Measurements from ENCODE around the gene CYP19A1. TPM values are rescaled to one million over a fixed set of nuclear protein-coding genes. Genes with fewer than 3 reads are reported as not detected.

CYP19A1 gene
- total RNA-seq, 2 donors from 2014 or later: not detected

DNA sequence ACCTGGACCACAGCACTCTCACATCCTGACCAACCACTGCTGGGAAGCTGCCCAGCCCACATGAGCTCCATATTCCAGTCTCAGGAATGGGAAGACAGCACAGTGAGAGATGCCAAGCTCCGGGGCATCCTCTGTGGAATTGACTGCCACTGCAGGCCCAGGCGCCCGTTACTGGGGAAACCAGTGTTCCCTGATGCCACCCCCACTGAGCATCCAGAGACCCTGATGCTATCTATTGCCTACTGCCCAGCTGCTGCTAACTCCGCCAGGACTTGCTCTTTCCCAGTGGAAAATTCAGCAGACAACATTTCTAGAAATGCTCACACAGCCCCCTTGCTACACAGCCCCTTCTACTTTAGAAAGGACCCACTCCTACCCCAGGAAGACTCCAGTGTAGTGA lies 57.6 kb downstream of the CYP19A1 start:
- intact Hi-C loops (cut with DNase I): loop anchor here (1.0 to 10.0 kb wide), 2 partner anchors 100 to 116 kb away; no protein-coding TSS in a partner anchor

DNA sequence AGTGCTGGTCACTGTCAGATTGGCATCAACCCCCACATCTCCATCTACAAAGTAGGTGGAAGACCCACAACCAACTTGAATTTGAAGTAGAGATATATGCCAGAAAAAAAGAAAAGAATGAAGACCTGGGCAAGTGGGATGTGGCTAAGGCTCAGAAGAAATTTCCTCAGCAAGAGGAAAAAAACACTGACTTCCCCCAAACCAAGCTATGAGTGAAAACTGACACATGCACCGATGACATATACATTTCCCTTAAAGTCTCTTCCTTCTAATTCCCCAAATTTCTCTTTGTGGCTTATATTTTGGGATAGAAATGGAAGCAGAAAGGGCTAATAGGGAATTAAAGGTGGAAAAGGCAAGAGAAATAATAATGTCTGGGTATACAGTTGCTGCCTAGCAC lies 59.0 kb downstream of the CYP19A1 start:
- intact Hi-C loops (cut with DNase I): no loop called here

More for the DNA sequence above, 57.6 kb downstream of the CYP19A1 start:
- Histone ChIP-seq H3K9me3 (no peaks in the 10 kb centered on the region), H3K27ac (no peak overlapping the region), H3K4me3 (no peak overlapping the region), H3K9ac (ENCODE audit: low read depth in 2 of 2, low read length in 2 of 2) (no peak overlapping the region), H3K36me3 (no peaks in the 10 kb centered on the region), H3K27me3 (no peaks in the 10 kb centered on the region), H3K4me1 (no peaks in the 10 kb centered on the region)
- no peak for DNase-seq
- no peak for TF ChIP-seq CTCF (IDR thresholded peaks at IDR 0.05)

GRCh38 chr15:51277101-51277500 lies 61.3 kb downstream of the CYP19A1 start:
- no peaks in the 10 kb centered on the region for H3K36me3 ChIP-seq
- no peaks in the 10 kb centered on the region for H3K4me1 ChIP-seq
- no peak for TF ChIP-seq CTCF (IDR thresholded peaks at IDR 0.05)
- no peaks in the 10 kb centered on the region for H3K27me3 ChIP-seq
- no peaks in the 10 kb centered on the region for H3K9me3 ChIP-seq
- H3K9ac ChIP-seq (ENCODE audit: low read depth in 2 of 2, low read length in 2 of 2): no peak overlapping the region
- no peak overlapping the region for H3K4me3 ChIP-seq
- H3K27ac ChIP-seq: no peak overlapping the region
- no peak for DNase-seq
- intact Hi-C loops (cut with DNase I): no loop called here

More for the DNA sequence above, 59.0 kb downstream of the CYP19A1 start:
- no peak overlapping the region for H3K4me3 ChIP-seq
- no peaks in the 10 kb centered on the region for H3K36me3 ChIP-seq
- H3K27me3 ChIP-seq: no peaks in the 10 kb centered on the region
- no peak for TF ChIP-seq CTCF (IDR thresholded peaks at IDR 0.05)
- no peaks in the 10 kb centered on the region for H3K9me3 ChIP-seq
- no peak overlapping the region for H3K9ac ChIP-seq (ENCODE audit: low read depth in 2 of 2, low read length in 2 of 2)
- H3K27ac ChIP-seq: no peak overlapping the region
- H3K4me1 ChIP-seq: no peaks in the 10 kb centered on the region
- DNase-seq: no peak

- DNase-seq: no peak
- Histone ChIP-seq H3K9ac (ENCODE audit: low read depth in 2 of 2, low read length in 2 of 2) (no peak overlapping the region), H3K4me1 (no peaks in the 10 kb centered on the region), H3K36me3 (no peaks in the 10 kb centered on the region), H3K27ac (no peak overlapping the region), H3K27me3 (no peaks in the 10 kb centered on the region), H3K4me3 (no peak overlapping the region), H3K9me3 (no peaks in the 10 kb centered on the region)
- intact Hi-C loops (cut with DNase I): no loop called here
- no peak for TF ChIP-seq CTCF (IDR thresholded peaks at IDR 0.05)
Observed at GRCh38 chr15:51274956-51275355, 63.4 kb downstream of the CYP19A1 start.

- TF ChIP-seq CTCF (IDR thresholded peaks at IDR 0.05): no peak
- DNase-seq: no peak
- intact Hi-C loops (cut with DNase I): no loop called here
- Histone ChIP-seq H3K36me3 (no peaks in the 10 kb centered on the region), H3K4me1 (peaks cover 5% of the 10 kb centered on the region), H3K4me3 (no peak overlapping the region), H3K27me3 (peaks cover 8% of the 10 kb centered on the region), H3K27ac (no peak overlapping the region), H3K9ac (ENCODE audit: low read depth in 2 of 2, low read length in 2 of 2) (no peak overlapping the region), H3K9me3 (no peaks in the 10 kb centered on the region)
Observed at GRCh38 chr15:51270706-51271105, 67.7 kb downstream of the CYP19A1 start.
